GM23338 (cell line): ENCODE results near the gene COL15A1. TPM values are rescaled to one million over a fixed set of nuclear protein-coding genes. Genes with fewer than 3 reads are reported as not detected.

Source experiments
- ATAC-seq: fragments of 200-7000 bp; cut with Tn5 transposase; 3 replicates; pipeline ENCODE4 v1.9.1; 2020
- DNase-seq: peaks from one replicate; pipeline ENCODE4 v3.0.0-alpha.2; 2015; ENCODE audit warnings: low spot score
- H2AFZ ChIP-seq: fragments of 200-600 bp; sonication (generic); 2 replicates; pipeline ENCODE4 v1.8.0; 2016; ENCODE audit warnings: antibody characterized with exemption, mild to moderate bottlenecking, moderate library complexity
- H3F3A ChIP-seq: fragments of 200-600 bp; sonication (generic); replicated peaks from 2 replicates; pipeline ENCODE4 v1.8.0; 2017; ENCODE audit warnings: antibody characterized with exemption, mixed run types, low read depth
- H3K27ac ChIP-seq: fragments of 200-600 bp; sonication (generic); 2 replicates; pipeline ENCODE4 v1.6.1; 2016; ENCODE audit warnings: low read depth
- H3K27me3 ChIP-seq: fragments of 200-600 bp; sonication (generic); 2 replicates; pipeline ENCODE4 v1.8.0; 2016; ENCODE audit warnings: mild to moderate bottlenecking, mixed run types, moderate library complexity; ENCODE audit not compliant: insufficient read depth
- H3K36me3 ChIP-seq: fragments of 200-600 bp; sonication (generic); 2 replicates; pipeline ENCODE4 v1.8.0; 2016; ENCODE audit warnings: mild to moderate bottlenecking; ENCODE audit not compliant: insufficient read depth
- H3K4me1 ChIP-seq: fragments of 200-600 bp; sonication (generic); 2 replicates; pipeline ENCODE4 v1.8.0; 2016; ENCODE audit warnings: mild to moderate bottlenecking, moderate library complexity; ENCODE audit not compliant: insufficient read depth
- H3K4me2 ChIP-seq: fragments of 200-600 bp; sonication (generic); 2 replicates; pipeline ENCODE4 v1.7.1; 2017; ENCODE audit warnings: mixed run types
- H3K4me3 ChIP-seq: fragments of 200-600 bp; sonication (generic); 2 replicates; pipeline ENCODE4 v1.6.1; 2016; ENCODE audit warnings: mixed run types
- H3K79me2 ChIP-seq: fragments of 200-600 bp; sonication (generic); replicated peaks from 2 replicates; pipeline ENCODE4 v1.8.0; 2017; ENCODE audit warnings: mild to moderate bottlenecking; ENCODE audit not compliant: insufficient read depth
- H3K9me2 ChIP-seq: fragments of 200-600 bp; sonication (generic); 2 replicates; pipeline ENCODE4 v1.8.0; 2017; ENCODE audit not compliant: insufficient read depth
- H4K20me1 ChIP-seq: fragments of 200-600 bp; sonication (generic); replicated peaks from 2 replicates; pipeline ENCODE4 v1.8.0; 2017; ENCODE audit warnings: mild to moderate bottlenecking; ENCODE audit not compliant: insufficient read depth
- H3K27ac Mint-ChIP-seq: 2 replicates; pipeline ENCODE4 v1.8.0; 2020; ENCODE audit warnings: inconsistent platforms, mild to moderate bottlenecking, moderate library complexity, mixed read lengths
- H3K27me3 Mint-ChIP-seq: 3 replicates; pipeline ENCODE4 v1.8.0; 2022; ENCODE audit warnings: low read depth, mild to moderate bottlenecking, moderate library complexity, mixed read lengths, inconsistent platforms; ENCODE audit not compliant: insufficient read depth, poor library complexity
- H3K36me3 Mint-ChIP-seq: 3 replicates; pipeline ENCODE4 v1.8.0; 2021; ENCODE audit warnings: low read depth, mild to moderate bottlenecking, inconsistent platforms, moderate library complexity, mixed read lengths
- H3K4me1 Mint-ChIP-seq: 3 replicates; pipeline ENCODE4 v1.8.0; 2020; ENCODE audit warnings: mild to moderate bottlenecking, inconsistent platforms, mixed read lengths
- H3K4me3 Mint-ChIP-seq: 3 replicates; pipeline ENCODE4 v1.8.0; 2021; ENCODE audit warnings: moderate library complexity, mild to moderate bottlenecking, inconsistent platforms, mixed read lengths
- H3K9me3 Mint-ChIP-seq: 3 replicates; pipeline ENCODE4 v1.8.0; 2020; ENCODE audit warnings: moderate library complexity, mild to moderate bottlenecking, inconsistent platforms, mixed read lengths
- CREB1 ChIP-seq: fragments of 250-450 bp; sonication (Bioruptor Pico); IDR thresholded peaks from 2 replicates; pipeline ENCODE4 v1.5.0; 2020; ENCODE audit warnings: low read depth, mild to moderate bottlenecking, moderate library complexity
- EZH2 ChIP-seq: fragments of 200-600 bp; sonication (generic); IDR thresholded peaks from one replicate; pipeline ENCODE4 v1.8.0; 2017; ENCODE audit warnings: antibody characterized with exemption, mild to moderate bottlenecking, low read depth; ENCODE audit not compliant: unreplicated experiment
- EZH2phosphoT487 ChIP-seq: fragments of 200-600 bp; sonication (generic); IDR thresholded peaks from one replicate; pipeline ENCODE4 v1.8.1; 2018; ENCODE audit warnings: antibody characterized with exemption; ENCODE audit not compliant: unreplicated experiment
- JUNB ChIP-seq: IDR thresholded peaks from one replicate; pipeline ENCODE4 v1.6.1; 2016; ENCODE audit warnings: antibody characterized with exemption; ENCODE audit not compliant: unreplicated experiment
- NANOG ChIP-seq: IDR thresholded peaks from 2 replicates; pipeline ENCODE4 v1.6.1; 2016; ENCODE audit warnings: antibody characterized with exemption, borderline replicate concordance
- POLR2AphosphoS5 ChIP-seq: IDR thresholded peaks from 2 replicates; pipeline ENCODE4 v1.6.1; 2016; ENCODE audit warnings: antibody characterized with exemption, low read depth
- STAT1 ChIP-seq: IDR thresholded peaks from one replicate; pipeline ENCODE4 v1.6.1; 2016; ENCODE audit warnings: antibody characterized with exemption; ENCODE audit not compliant: unreplicated experiment
- ZNF114 ChIP-seq: fragments of 250-450 bp; sonication (Bioruptor Pico); IDR thresholded peaks from 2 replicates; pipeline ENCODE4 v1.5.0; 2020; ENCODE audit warnings: mild to moderate bottlenecking, moderate library complexity
- ZNF331 ChIP-seq: fragments of 250-450 bp; sonication (Bioruptor Pico); IDR thresholded peaks from 2 replicates; pipeline ENCODE4 v1.5.0; 2020; ENCODE audit warnings: low read depth, mild to moderate bottlenecking, moderate library complexity
- polyA plus RNA-seq: library from polyadenylated mRNA; unstranded; fragments of >200 nt; fragmentation: Nextera tagmentation; extraction: Ambion mirVana; gene quantifications from 2 replicates; pipeline ENCODE4 v1.2.1, GENCODE V29; 2016
- total RNA-seq: library from RNA; depleted of rRNA; stranded (reverse); fragments of >200 nt; shearing (Covaris generic); gene quantifications from 2 replicates; pipeline ENCODE4 v1.2.3, GENCODE V29; 2014
- TF ChIP-seq, protein P1 (sequence below): IDR thresholded peaks from 2 replicates; pipeline ENCODE4 v1.6.1; 2016; ENCODE audit warnings: antibody characterized with exemption
- TF ChIP-seq, protein P2 (sequence below): IDR thresholded peaks from one replicate; pipeline ENCODE4 v1.6.1; 2018; ENCODE audit warnings: antibody characterized with exemption; ENCODE audit not compliant: unreplicated experiment
- TF ChIP-seq, protein P3 (sequence below), 2 experiments: fragments of 200-600 bp in 1 of 2; sonication (generic) in 1 of 2; conservative IDR thresholded peaks; 2 replicates each; pipeline versions ENCODE4 v1.5.1 to v1.6.1; 2016 to 2017; ENCODE audit warnings: antibody characterized with exemption in 2 of 2, low read depth in 2 of 2, mild to moderate bottlenecking in 2 of 2, moderate library complexity in 1 of 2
- TF ChIP-seq, protein P4 (sequence below): fragments of 250-450 bp; sonication (Bioruptor Pico); IDR thresholded peaks from 2 replicates; pipeline ENCODE4 v1.5.0; 2020; ENCODE audit warnings: mild to moderate bottlenecking, moderate library complexity

Gene COL15A1
- total and polyA plus RNA-seq, 2 experiments from 2014 or later: 0.17 to 0.18 TPM

DNA sequence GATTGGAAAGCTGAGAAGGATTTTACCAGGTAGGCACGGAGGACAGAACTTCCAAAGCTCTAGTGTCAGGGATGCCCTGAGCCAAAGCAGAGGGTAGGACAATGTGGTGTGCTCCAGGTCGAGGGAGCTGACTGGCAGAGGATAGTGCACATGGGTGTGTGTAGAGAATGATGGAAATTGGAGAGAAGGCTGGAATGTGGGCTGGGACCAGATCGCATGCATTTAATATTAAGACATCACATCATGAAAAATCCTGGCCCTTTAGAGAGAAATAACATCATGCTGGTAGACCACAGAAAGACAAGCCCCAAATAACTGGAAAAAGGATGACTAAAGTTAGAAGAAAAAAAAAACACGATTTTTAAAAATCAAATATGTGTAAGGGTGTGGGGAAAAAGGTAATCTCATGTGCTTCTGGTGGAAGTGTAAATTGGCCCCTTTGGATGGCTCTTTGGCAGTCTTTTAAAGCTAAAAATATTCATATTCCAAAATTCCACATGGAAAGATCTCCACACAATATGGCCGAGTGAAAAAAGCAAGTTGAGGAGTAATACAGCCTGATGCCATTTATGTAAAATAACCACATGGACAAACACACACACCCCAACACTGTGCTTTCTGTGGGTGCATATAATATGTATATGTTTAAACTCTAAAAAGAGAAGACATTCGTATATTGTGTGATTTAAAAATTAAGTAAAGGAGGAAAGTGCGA is 94.2 kb downstream of the COL15A1 start:
- ATAC-seq: no peak
- no peaks in the 10 kb centered on the region for H3K9me3 Mint-ChIP-seq

More for the DNA sequence above, 94.2 kb downstream of the COL15A1 start:
- Histone ChIP-seq H3K4me2 (no peak overlapping the region), H3K27me3 (no peaks in the 10 kb centered on the region), H3K4me1 (no peaks in the 10 kb centered on the region), H3K9me2 (peaks cover 5% of the 10 kb centered on the region; the same call in 1 of the 2 replicates), H4K20me1 (no peaks in the 10 kb centered on the region), H3K4me3 (no peak overlapping the region), H2AFZ (no peak overlapping the region; the same call in 1 of the 2 replicates), H3K36me3 (no peaks in the 10 kb centered on the region), H3K27ac (no peak overlapping the region), H3K79me2 (no peaks in the 10 kb centered on the region), H3F3A (no peaks in the 10 kb centered on the region)
- DNase-seq: no peak
- Mint-ChIP-seq H3K4me1 (peaks cover 8% of the 10 kb centered on the region; the same call in 2 of the 3 replicates), H3K27ac (no peak overlapping the region), H3K36me3 (no peaks in the 10 kb centered on the region), H3K27me3 (peaks cover 3% of the 10 kb centered on the region), H3K4me3 (no peak overlapping the region)
- TF ChIP-seq POLR2AphosphoS5: no peak
- TF ChIP-seq STAT1: no peak
- TF ChIP-seq ZNF114 (CRISPR knock-in tag): no peak
- TF ChIP-seq, protein P1, sequence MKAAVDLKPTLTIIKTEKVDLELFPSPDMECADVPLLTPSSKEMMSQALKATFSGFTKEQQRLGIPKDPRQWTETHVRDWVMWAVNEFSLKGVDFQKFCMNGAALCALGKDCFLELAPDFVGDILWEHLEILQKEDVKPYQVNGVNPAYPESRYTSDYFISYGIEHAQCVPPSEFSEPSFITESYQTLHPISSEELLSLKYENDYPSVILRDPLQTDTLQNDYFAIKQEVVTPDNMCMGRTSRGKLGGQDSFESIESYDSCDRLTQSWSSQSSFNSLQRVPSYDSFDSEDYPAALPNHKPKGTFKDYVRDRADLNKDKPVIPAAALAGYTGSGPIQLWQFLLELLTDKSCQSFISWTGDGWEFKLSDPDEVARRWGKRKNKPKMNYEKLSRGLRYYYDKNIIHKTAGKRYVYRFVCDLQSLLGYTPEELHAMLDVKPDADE: no peak
- no peak for TF ChIP-seq NANOG
- no peak for TF ChIP-seq JUNB
- no peak for TF ChIP-seq CREB1
- TF ChIP-seq, protein P2, sequence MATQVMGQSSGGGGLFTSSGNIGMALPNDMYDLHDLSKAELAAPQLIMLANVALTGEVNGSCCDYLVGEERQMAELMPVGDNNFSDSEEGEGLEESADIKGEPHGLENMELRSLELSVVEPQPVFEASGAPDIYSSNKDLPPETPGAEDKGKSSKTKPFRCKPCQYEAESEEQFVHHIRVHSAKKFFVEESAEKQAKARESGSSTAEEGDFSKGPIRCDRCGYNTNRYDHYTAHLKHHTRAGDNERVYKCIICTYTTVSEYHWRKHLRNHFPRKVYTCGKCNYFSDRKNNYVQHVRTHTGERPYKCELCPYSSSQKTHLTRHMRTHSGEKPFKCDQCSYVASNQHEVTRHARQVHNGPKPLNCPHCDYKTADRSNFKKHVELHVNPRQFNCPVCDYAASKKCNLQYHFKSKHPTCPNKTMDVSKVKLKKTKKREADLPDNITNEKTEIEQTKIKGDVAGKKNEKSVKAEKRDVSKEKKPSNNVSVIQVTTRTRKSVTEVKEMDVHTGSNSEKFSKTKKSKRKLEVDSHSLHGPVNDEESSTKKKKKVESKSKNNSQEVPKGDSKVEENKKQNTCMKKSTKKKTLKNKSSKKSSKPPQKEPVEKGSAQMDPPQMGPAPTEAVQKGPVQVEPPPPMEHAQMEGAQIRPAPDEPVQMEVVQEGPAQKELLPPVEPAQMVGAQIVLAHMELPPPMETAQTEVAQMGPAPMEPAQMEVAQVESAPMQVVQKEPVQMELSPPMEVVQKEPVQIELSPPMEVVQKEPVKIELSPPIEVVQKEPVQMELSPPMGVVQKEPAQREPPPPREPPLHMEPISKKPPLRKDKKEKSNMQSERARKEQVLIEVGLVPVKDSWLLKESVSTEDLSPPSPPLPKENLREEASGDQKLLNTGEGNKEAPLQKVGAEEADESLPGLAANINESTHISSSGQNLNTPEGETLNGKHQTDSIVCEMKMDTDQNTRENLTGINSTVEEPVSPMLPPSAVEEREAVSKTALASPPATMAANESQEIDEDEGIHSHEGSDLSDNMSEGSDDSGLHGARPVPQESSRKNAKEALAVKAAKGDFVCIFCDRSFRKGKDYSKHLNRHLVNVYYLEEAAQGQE: no peak
- TF ChIP-seq, protein P3, sequence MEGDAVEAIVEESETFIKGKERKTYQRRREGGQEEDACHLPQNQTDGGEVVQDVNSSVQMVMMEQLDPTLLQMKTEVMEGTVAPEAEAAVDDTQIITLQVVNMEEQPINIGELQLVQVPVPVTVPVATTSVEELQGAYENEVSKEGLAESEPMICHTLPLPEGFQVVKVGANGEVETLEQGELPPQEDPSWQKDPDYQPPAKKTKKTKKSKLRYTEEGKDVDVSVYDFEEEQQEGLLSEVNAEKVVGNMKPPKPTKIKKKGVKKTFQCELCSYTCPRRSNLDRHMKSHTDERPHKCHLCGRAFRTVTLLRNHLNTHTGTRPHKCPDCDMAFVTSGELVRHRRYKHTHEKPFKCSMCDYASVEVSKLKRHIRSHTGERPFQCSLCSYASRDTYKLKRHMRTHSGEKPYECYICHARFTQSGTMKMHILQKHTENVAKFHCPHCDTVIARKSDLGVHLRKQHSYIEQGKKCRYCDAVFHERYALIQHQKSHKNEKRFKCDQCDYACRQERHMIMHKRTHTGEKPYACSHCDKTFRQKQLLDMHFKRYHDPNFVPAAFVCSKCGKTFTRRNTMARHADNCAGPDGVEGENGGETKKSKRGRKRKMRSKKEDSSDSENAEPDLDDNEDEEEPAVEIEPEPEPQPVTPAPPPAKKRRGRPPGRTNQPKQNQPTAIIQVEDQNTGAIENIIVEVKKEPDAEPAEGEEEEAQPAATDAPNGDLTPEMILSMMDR (conservative IDR thresholded peaks at IDR 0.05; ENCODE audit: low read depth in 2 of 2): no peak
- no peak for TF ChIP-seq ZNF331 (CRISPR knock-in tag)
- TF ChIP-seq, protein P4, sequence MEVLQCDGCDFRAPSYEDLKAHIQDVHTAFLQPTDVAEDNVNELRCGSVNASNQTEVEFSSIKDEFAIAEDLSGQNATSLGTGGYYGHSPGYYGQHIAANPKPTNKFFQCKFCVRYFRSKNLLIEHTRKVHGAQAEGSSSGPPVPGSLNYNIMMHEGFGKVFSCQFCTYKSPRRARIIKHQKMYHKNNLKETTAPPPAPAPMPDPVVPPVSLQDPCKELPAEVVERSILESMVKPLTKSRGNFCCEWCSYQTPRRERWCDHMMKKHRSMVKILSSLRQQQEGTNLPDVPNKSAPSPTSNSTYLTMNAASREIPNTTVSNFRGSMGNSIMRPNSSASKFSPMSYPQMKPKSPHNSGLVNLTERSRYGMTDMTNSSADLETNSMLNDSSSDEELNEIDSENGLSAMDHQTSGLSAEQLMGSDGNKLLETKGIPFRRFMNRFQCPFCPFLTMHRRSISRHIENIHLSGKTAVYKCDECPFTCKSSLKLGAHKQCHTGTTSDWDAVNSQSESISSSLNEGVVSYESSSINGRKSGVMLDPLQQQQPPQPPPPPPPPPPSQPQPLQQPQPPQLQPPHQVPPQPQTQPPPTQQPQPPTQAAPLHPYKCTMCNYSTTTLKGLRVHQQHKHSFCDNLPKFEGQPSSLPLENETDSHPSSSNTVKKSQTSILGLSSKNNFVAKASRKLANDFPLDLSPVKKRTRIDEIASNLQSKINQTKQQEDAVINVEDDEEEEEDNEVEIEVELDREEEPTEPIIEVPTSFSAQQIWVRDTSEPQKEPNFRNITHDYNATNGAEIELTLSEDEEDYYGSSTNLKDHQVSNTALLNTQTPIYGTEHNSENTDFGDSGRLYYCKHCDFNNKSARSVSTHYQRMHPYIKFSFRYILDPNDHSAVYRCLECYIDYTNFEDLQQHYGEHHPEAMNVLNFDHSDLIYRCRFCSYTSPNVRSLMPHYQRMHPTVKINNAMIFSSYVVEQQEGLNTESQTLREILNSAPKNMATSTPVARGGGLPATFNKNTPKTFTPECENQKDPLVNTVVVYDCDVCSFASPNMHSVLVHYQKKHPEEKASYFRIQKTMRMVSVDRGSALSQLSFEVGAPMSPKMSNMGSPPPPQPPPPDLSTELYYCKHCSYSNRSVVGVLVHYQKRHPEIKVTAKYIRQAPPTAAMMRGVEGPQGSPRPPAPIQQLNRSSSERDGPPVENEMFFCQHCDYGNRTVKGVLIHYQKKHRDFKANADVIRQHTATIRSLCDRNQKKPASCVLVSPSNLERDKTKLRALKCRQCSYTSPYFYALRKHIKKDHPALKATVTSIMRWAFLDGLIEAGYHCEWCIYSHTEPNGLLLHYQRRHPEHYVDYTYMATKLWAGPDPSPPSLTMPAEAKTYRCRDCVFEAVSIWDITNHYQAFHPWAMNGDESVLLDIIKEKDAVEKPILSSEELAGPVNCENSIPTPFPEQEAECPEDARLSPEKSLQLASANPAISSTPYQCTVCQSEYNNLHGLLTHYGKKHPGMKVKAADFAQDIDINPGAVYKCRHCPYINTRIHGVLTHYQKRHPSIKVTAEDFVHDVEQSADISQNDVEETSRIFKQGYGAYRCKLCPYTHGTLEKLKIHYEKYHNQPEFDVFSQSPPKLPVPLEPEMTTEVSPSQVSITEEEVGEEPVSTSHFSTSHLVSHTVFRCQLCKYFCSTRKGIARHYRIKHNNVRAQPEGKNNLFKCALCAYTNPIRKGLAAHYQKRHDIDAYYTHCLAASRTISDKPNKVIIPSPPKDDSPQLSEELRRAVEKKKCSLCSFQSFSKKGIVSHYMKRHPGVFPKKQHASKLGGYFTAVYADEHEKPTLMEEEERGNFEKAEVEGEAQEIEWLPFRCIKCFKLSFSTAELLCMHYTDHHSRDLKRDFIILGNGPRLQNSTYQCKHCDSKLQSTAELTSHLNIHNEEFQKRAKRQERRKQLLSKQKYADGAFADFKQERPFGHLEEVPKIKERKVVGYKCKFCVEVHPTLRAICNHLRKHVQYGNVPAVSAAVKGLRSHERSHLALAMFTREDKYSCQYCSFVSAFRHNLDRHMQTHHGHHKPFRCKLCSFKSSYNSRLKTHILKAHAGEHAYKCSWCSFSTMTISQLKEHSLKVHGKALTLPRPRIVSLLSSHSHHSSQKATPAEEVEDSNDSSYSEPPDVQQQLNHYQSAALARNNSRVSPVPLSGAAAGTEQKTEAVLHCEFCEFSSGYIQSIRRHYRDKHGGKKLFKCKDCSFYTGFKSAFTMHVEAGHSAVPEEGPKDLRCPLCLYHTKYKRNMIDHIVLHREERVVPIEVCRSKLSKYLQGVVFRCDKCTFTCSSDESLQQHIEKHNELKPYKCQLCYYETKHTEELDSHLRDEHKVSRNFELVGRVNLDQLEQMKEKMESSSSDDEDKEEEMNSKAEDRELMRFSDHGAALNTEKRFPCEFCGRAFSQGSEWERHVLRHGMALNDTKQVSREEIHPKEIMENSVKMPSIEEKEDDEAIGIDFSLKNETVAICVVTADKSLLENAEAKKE: no peak
- TF ChIP-seq EZH2: no peak
- TF ChIP-seq EZH2phosphoT487: no peak
